HepG2 (cell line): ENCODE data around the gene SLC4A5. TPM values are rescaled to one million over a fixed set of nuclear protein-coding genes. Genes with fewer than 3 reads are reported as not detected.

Source experiments
- ATAC-seq: fragments of 200-7000 bp; cut with Tn5 transposase; 3 replicates; pipeline ENCODE4 v1.9.1; 2020; ENCODE audit warnings: mild to moderate bottlenecking, moderate library complexity
- BruUV-seq: library from RNA; stranded (reverse); fragments of 400-500 nt; replicated peaks from 2 replicates; lab custom pipeline; 2021; lab: Mats Ljungman, UMichigan
- CTCF ChIA-PET: fragments of 300-600 bp; formaldehyde crosslinking; extraction: SDS; loops from one replicate; lab custom pipeline; 2021; ENCODE audit warnings: low total read pairs, inconsistent platforms, low intra/inter-chr PET ratio; lab: Yijun Ruan, JAX
- POLR2A ChIA-PET: fragments of 350-600 bp; sonication (Branson Sonifier 250); formaldehyde crosslinking; loops from one replicate; lab custom pipeline; 2020; ENCODE audit warnings: antibody characterized with exemption, inconsistent platforms; lab: Yijun Ruan, JAX
- DNase-seq: peaks from one replicate; pipeline ENCODE4 v3.0.0-alpha.2; 2015; ENCODE audit warnings: low spot score
- FAIRE-seq: peaks from 3 replicates; lab custom pipeline; 2011; peaks lifted over from hg19 to GRCh38; lab: Jason Lieb, UNC
- H2AFZ ChIP-seq: one replicate; pipeline ENCODE4 v1.6.1; 2011; ENCODE audit warnings: low read length, inconsistent platforms
- H3K27ac ChIP-seq: fragments of 300-600 bp; 3 replicates; pipeline ENCODE4 v1.8.0; 2011; ENCODE audit warnings: mixed run types, mild to moderate bottlenecking, mixed read lengths, low read length, inconsistent platforms; ENCODE audit not compliant: insufficient read depth; ENCODE audit errors: extremely low read length
- H3K27me3 ChIP-seq, 2 experiments: fragments of 200-600 bp in 1 of 2; 2 replicates in 1 of 2; 3 replicates in 1 of 2; pipeline versions ENCODE4 v1.6.0 to v1.8.0; 2011; ENCODE audit warnings: low read length in 2 of 2, mild to moderate bottlenecking in 2 of 2, moderate library complexity in 2 of 2, inconsistent platforms in 1 of 2; ENCODE audit not compliant: insufficient read depth in 2 of 2, control insufficient read depth in 1 of 2
- H3K36me3 ChIP-seq, 2 experiments: fragments of 200-600 bp in 1 of 2; replicated peaks in 1 of 2; 2 replicates in 1 of 2; 3 replicates in 1 of 2; pipeline versions ENCODE4 v1.5.1 to v1.8.0; 2011; ENCODE audit warnings: low read length in 2 of 2, inconsistent platforms in 1 of 2; ENCODE audit not compliant: insufficient read depth in 2 of 2, control insufficient read depth in 1 of 2
- H3K4me1 ChIP-seq: 2 replicates; pipeline ENCODE4 v1.5.1; 2012; ENCODE audit warnings: low read length, inconsistent platforms; ENCODE audit not compliant: insufficient read depth
- H3K4me2 ChIP-seq: 2 replicates; pipeline ENCODE4 v1.6.0; 2011; ENCODE audit warnings: low read depth, low read length, inconsistent platforms
- H3K4me3 ChIP-seq, 3 experiments: fragments of 200-600 bp in 1 of 3; sonication (generic), shearing (Covaris generic) in 1 of 3; replicated peaks in 1 of 3; 2 replicates each; pipeline ENCODE4 v1.5.1; 2011 to 2016; ENCODE audit warnings: low read length in 3 of 3, inconsistent platforms in 2 of 3, low read depth in 2 of 3, mild to moderate bottlenecking in 2 of 3, control low read depth in 1 of 3, mixed read lengths in 1 of 3; ENCODE audit not compliant: insufficient read depth in 1 of 3
- H3K79me2 ChIP-seq: one replicate; pipeline ENCODE4 v1.6.1; 2011; ENCODE audit warnings: low read length, inconsistent platforms; ENCODE audit not compliant: insufficient read depth
- H3K9ac ChIP-seq: 2 replicates; pipeline ENCODE4 v1.6.0; 2011; ENCODE audit warnings: mild to moderate bottlenecking, low read depth, low read length, inconsistent platforms; ENCODE audit not compliant: insufficient read depth
- H3K9me3 ChIP-seq: 2 replicates; pipeline ENCODE4 v1.5.1; 2012; ENCODE audit warnings: mild to moderate bottlenecking, low read length
- H4K20me1 ChIP-seq: 2 replicates; pipeline ENCODE4 v1.6.0; 2011; ENCODE audit warnings: inconsistent platforms, mild to moderate bottlenecking, low read length, moderate library complexity; ENCODE audit not compliant: insufficient read depth
- BORCS8-MEF2B ChIP-seq: sonication (generic); formaldehyde crosslinking; IDR thresholded peaks from 2 replicates; pipeline ENCODE4 v1.8.0; 2022; ENCODE audit warnings: mild to moderate bottlenecking, missing genetic modification reagents
- NFE2L1 ChIP-seq: sonication (generic); formaldehyde crosslinking; IDR thresholded peaks from 2 replicates; pipeline ENCODE4 v1.4.0; 2020; ENCODE audit warnings: missing genetic modification reagents, mild to moderate bottlenecking, borderline replicate concordance
- ONECUT2 ChIP-seq: sonication (generic); formaldehyde crosslinking; IDR thresholded peaks from 2 replicates; pipeline ENCODE4 v1.4.0; 2020; ENCODE audit warnings: missing genetic modification reagents
- RFXANK ChIP-seq: IDR thresholded peaks from 2 replicates; pipeline ENCODE4 v1.6.1; 2016
- RFXAP ChIP-seq: sonication (generic); formaldehyde crosslinking; IDR thresholded peaks from 2 replicates; pipeline ENCODE4 v1.4.0; 2020; ENCODE audit warnings: missing genetic modification reagents, borderline replicate concordance
- SETDB1 ChIP-seq: sonication (generic); formaldehyde crosslinking; IDR thresholded peaks from 2 replicates; pipeline ENCODE4 v1.5.1; 2020; ENCODE audit warnings: missing genetic modification reagents, mild to moderate bottlenecking, borderline replicate concordance
- SMAD3 ChIP-seq: sonication (generic); formaldehyde crosslinking; IDR thresholded peaks from 2 replicates; pipeline ENCODE4 v1.4.0; 2020; ENCODE audit warnings: missing genetic modification reagents
- SRSF1 ChIP-seq: fragments of 200-400 bp; formaldehyde crosslinking; optimal IDR thresholded peaks from 2 replicates; pipeline ENCODE3; 2017; ENCODE audit warnings: mild to moderate bottlenecking, low read depth, low read length, moderate library complexity
- TGIF2 ChIP-seq: IDR thresholded peaks from 2 replicates; pipeline ENCODE4 v1.6.1; 2016; ENCODE audit warnings: control low read depth, missing compliant biosample characterization
- ZFP41 ChIP-seq: sonication (generic); formaldehyde crosslinking; IDR thresholded peaks from 2 replicates; pipeline ENCODE4 v1.4.0; 2020; ENCODE audit warnings: mild to moderate bottlenecking, missing genetic modification reagents, borderline replicate concordance
- ZKSCAN5 ChIP-seq: sonication (generic); formaldehyde crosslinking; IDR thresholded peaks from 2 replicates; pipeline ENCODE4 v1.5.1; 2020; ENCODE audit warnings: mild to moderate bottlenecking, missing genetic modification reagents
- ZMYM3 ChIP-seq: sonication (generic); formaldehyde crosslinking; IDR thresholded peaks from 2 replicates; pipeline ENCODE4 v1.5.1; 2020; ENCODE audit warnings: mild to moderate bottlenecking, missing genetic modification reagents
- ZNF543 ChIP-seq: sonication (generic); formaldehyde crosslinking; IDR thresholded peaks from 2 replicates; pipeline ENCODE4 v1.4.0; 2020; ENCODE audit warnings: mild to moderate bottlenecking, missing genetic modification reagents
- ZNF558 ChIP-seq: sonication (generic); formaldehyde crosslinking; IDR thresholded peaks from 2 replicates; pipeline ENCODE4 v1.9.0; 2022; ENCODE audit warnings: mild to moderate bottlenecking, missing genetic modification reagents, borderline replicate concordance
- ZNF788 ChIP-seq: sonication (generic); formaldehyde crosslinking; IDR thresholded peaks from 2 replicates; pipeline ENCODE4 v1.5.0; 2020; ENCODE audit warnings: mild to moderate bottlenecking, missing genetic modification reagents, borderline replicate concordance
- ZNF839 ChIP-seq: sonication (generic); formaldehyde crosslinking; IDR thresholded peaks from 2 replicates; pipeline ENCODE4 v1.4.0; 2020; ENCODE audit warnings: missing genetic modification reagents, mild to moderate bottlenecking, borderline replicate concordance
- WGBS: methylation state at CpG from one replicate; pipeline ENCODE4 v1.1.6; 2017; ENCODE audit warnings: low lambda C conversion rate; 5-methylcytosine and 5-hydroxymethylcytosine counted together
- in situ Hi-C: cut with HindIII; loops from 2 replicates; pipeline ENCODE4 v1.10.0; 2017; ENCODE audit warnings: low pct_unique_long_range_greater_than_20kb; ENCODE audit not compliant: extremely low pct_ligation_motif_present
- intact Hi-C: fragments of 100-400 bp; cut with micrococcal nuclease; formaldehyde crosslinking; loops from one replicate; pipeline ENCODE4 v1.10.0; 2022; ENCODE audit not compliant: unreplicated experiment
- polyA plus RNA-seq, 8 experiments: library from polyadenylated mRNA; depleted of rRNA in 3 of 8; stranded (reverse) in 7 of 8; unstranded in 1 of 8; fragments of >200 nt; fragmentation: Illumina TruSeq in 4 of 8; extraction: Trizol in 4 of 8; gene quantifications; 2 replicates each; pipeline versions ENCODE4 v1.2.1 to v1.2.3, GENCODE V29; 2011 to 2016; ENCODE audit warnings: low read depth in 4 of 8, missing spikeins in 1 of 8, mixed read lengths in 1 of 8; ENCODE audit not compliant: insufficient read depth in 1 of 8
- total RNA-seq, 5 experiments: library from RNA; depleted of rRNA; stranded (reverse); fragments of >200 nt; fragmentation: Illumina TruSeq; extraction: Trizol; gene quantifications; 2 replicates each; pipeline ENCODE4 v1.2.3, GENCODE V29; 2016; ENCODE audit warnings: low read depth in 1 of 5
- TF ChIP-seq, protein P1 (sequence below): sonication (generic); formaldehyde crosslinking; IDR thresholded peaks from 2 replicates; pipeline ENCODE4 v1.4.0; 2020; ENCODE audit warnings: missing genetic modification reagents
- TF ChIP-seq, protein P2 (sequence below): sonication (generic); formaldehyde crosslinking; conservative IDR thresholded peaks from 2 replicates; pipeline ENCODE4 v1.8.1; 2023; ENCODE audit warnings: missing genetic modification reagents
- TF ChIP-seq, protein P3 (sequence below): sonication (generic); formaldehyde crosslinking; IDR thresholded peaks from 2 replicates; pipeline ENCODE4 v1.8.0; 2022; ENCODE audit warnings: missing genetic modification reagents, mild to moderate bottlenecking, borderline replicate concordance

SLC4A5 gene
- total and polyA plus RNA-seq, 2 of the 13 experiments (the other 11 are each of a cell fraction or from before 2014, with no cell fraction given) = 0.50 TPM; not detected in 1

DNA sequence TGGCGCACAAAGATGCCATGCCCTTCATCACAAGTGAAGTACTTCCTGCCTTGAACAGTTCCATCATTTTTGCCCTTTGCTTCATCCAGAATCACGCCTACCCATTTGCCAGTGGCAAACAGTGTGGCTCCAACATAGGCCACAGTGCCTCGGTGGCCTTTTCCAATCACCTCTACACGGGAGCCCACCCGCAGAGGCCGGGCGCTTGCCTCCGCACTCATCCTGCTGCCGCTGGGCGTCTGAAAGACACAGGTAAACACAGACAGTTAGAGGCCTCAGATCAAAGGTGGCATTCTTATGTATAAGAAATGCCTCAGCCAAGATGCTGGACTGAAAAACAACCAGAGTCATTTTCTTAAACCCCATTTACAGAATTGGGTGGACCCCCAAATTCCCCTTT is 34.8 kb upstream of the SLC4A5 start:
- no peak overlapping the region for H3K4me3 ChIP-seq
- in situ Hi-C loops (no loop called here), intact Hi-C loops (no loop called here)
- ChIA-PET POLR2A (no interaction called here), CTCF (no interaction called here)
- H3K79me2 ChIP-seq = peaks cover 37% of the 10 kb centered on the region
- BruUV-seq = no TSS peak
- ATAC-seq (no peak), FAIRE-seq (no peak), DNase-seq (no peak)
- no peak overlapping the region for H3K27ac ChIP-seq
- H3K4me1 ChIP-seq = peaks cover 13% of the 10 kb centered on the region
- H3K4me2 ChIP-seq = no peak overlapping the region
- no peaks in the 10 kb centered on the region for H3K27me3 ChIP-seq
- 92% methylated on average over 10 of the region's 10 CpGs for WGBS
- TF ChIP-seq ZNF558 (CRISPR knock-in tag) (no peak), ONECUT2 (CRISPR knock-in tag) (no peak), ZNF788 (CRISPR knock-in tag) (no peak), BORCS8-MEF2B (CRISPR knock-in tag) (no peak), RFXAP (CRISPR knock-in tag) (no peak), ZNF543 (CRISPR knock-in tag) (no peak), NFE2L1 (CRISPR knock-in tag) (no peak), RFXANK (CRISPR knock-in tag) (no peak), SETDB1 (CRISPR knock-in tag) (no peak), TGIF2 (CRISPR knock-in tag) (no peak), ZMYM3 (no peak), ZKSCAN5 (CRISPR knock-in tag) (no peak), ZFP41 (CRISPR knock-in tag) (no peak), SMAD3 (CRISPR knock-in tag) (no peak), SRSF1 (no peak), ZNF839 (CRISPR knock-in tag) (no peak)
- TF ChIP-seq, protein P1, sequence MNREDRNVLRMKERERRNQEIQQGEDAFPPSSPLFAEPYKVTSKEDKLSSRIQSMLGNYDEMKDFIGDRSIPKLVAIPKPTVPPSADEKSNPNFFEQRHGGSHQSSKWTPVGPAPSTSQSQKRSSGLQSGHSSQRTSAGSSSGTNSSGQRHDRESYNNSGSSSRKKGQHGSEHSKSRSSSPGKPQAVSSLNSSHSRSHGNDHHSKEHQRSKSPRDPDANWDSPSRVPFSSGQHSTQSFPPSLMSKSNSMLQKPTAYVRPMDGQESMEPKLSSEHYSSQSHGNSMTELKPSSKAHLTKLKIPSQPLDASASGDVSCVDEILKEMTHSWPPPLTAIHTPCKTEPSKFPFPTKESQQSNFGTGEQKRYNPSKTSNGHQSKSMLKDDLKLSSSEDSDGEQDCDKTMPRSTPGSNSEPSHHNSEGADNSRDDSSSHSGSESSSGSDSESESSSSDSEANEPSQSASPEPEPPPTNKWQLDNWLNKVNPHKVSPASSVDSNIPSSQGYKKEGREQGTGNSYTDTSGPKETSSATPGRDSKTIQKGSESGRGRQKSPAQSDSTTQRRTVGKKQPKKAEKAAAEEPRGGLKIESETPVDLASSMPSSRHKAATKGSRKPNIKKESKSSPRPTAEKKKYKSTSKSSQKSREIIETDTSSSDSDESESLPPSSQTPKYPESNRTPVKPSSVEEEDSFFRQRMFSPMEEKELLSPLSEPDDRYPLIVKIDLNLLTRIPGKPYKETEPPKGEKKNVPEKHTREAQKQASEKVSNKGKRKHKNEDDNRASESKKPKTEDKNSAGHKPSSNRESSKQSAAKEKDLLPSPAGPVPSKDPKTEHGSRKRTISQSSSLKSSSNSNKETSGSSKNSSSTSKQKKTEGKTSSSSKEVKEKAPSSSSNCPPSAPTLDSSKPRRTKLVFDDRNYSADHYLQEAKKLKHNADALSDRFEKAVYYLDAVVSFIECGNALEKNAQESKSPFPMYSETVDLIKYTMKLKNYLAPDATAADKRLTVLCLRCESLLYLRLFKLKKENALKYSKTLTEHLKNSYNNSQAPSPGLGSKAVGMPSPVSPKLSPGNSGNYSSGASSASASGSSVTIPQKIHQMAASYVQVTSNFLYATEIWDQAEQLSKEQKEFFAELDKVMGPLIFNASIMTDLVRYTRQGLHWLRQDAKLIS (CRISPR knock-in tag) = no peak
- TF ChIP-seq, protein P2, sequence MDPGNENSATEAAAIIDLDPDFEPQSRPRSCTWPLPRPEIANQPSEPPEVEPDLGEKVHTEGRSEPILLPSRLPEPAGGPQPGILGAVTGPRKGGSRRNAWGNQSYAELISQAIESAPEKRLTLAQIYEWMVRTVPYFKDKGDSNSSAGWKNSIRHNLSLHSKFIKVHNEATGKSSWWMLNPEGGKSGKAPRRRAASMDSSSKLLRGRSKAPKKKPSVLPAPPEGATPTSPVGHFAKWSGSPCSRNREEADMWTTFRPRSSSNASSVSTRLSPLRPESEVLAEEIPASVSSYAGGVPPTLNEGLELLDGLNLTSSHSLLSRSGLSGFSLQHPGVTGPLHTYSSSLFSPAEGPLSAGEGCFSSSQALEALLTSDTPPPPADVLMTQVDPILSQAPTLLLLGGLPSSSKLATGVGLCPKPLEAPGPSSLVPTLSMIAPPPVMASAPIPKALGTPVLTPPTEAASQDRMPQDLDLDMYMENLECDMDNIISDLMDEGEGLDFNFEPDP (CRISPR knock-in tag) = no peak
- TF ChIP-seq, protein P3, sequence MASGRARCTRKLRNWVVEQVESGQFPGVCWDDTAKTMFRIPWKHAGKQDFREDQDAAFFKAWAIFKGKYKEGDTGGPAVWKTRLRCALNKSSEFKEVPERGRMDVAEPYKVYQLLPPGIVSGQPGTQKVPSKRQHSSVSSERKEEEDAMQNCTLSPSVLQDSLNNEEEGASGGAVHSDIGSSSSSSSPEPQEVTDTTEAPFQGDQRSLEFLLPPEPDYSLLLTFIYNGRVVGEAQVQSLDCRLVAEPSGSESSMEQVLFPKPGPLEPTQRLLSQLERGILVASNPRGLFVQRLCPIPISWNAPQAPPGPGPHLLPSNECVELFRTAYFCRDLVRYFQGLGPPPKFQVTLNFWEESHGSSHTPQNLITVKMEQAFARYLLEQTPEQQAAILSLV (CRISPR knock-in tag) = no peak
- no peak overlapping the region for H3K9ac ChIP-seq
- H4K20me1 ChIP-seq = peaks cover 14% of the 10 kb centered on the region; the same call in 1 of the 2 replicates
- H2AFZ ChIP-seq = no peak overlapping the region
- peaks cover 18 to 26% of the 10 kb centered on the region in 2 experiments for H3K36me3 ChIP-seq
- H3K9me3 ChIP-seq = no peaks in the 10 kb centered on the region
